HepG2 (cell line): Measurements from ENCODE around the gene MXD1. TPM values are rescaled to one million over a fixed set of nuclear protein-coding genes. Genes with fewer than 3 reads are reported as not detected.

Experiments used
- CBX5 ChIP-seq: sonication (generic); formaldehyde crosslinking; IDR thresholded peaks from 2 replicates; pipeline ENCODE4 v1.4.0; 2020; ENCODE audit warnings: missing genetic modification reagents, borderline replicate concordance
- ETV6 ChIP-seq: sonication (generic); formaldehyde crosslinking; conservative IDR thresholded peaks from 2 replicates; pipeline ENCODE4 v1.4.0; 2020; ENCODE audit warnings: missing genetic modification reagents
- HMGXB4 ChIP-seq, 2 experiments: sonication (generic) in 1 of 2; formaldehyde crosslinking in 1 of 2; IDR thresholded peaks; 2 replicates each; pipeline versions ENCODE4 v1.4.0 to v1.6.1; 2018 to 2020; ENCODE audit warnings: missing genetic modification reagents in 2 of 2, borderline replicate concordance in 1 of 2, low read depth in 1 of 2, mild to moderate bottlenecking in 1 of 2, missing biosample characterization in 1 of 2
- HNF4G ChIP-seq, 2 experiments: sonication (generic) in 1 of 2; formaldehyde crosslinking in 1 of 2; IDR thresholded peaks; 2 replicates each; pipeline versions ENCODE4 v1.4.0 to v1.6.1; 2011 to 2020; ENCODE audit warnings: borderline replicate concordance in 2 of 2, low read depth in 2 of 2, mild to moderate bottlenecking in 2 of 2, low read length in 1 of 2, missing genetic modification reagents in 1 of 2, moderate library complexity in 1 of 2
- HNRNPLL ChIP-seq: fragments of 200-400 bp; formaldehyde crosslinking; IDR thresholded peaks from 2 replicates; pipeline ENCODE4 v1.6.1; 2017; ENCODE audit warnings: mild to moderate bottlenecking, low read depth, low read length; ENCODE audit not compliant: poor library complexity, severe bottlenecking
- NCOR1 ChIP-seq: fragments of 200-600 bp; sonication (generic); IDR thresholded peaks from 2 replicates; pipeline ENCODE4 v1.7.0; 2017; ENCODE audit warnings: antibody characterized with exemption, low read length, borderline replicate concordance
- NPAS2 ChIP-seq: sonication (generic); formaldehyde crosslinking; IDR thresholded peaks from 2 replicates; pipeline ENCODE4 v1.8.0; 2022; ENCODE audit warnings: mild to moderate bottlenecking, missing genetic modification reagents, borderline replicate concordance
- RXRA ChIP-seq: sonication (generic); formaldehyde crosslinking; IDR thresholded peaks from 2 replicates; pipeline ENCODE4 v1.5.1; 2020; ENCODE audit warnings: missing genetic modification reagents
- SPEN ChIP-seq: sonication (generic); formaldehyde crosslinking; IDR thresholded peaks from 2 replicates; pipeline ENCODE4 v1.5.1; 2020; ENCODE audit warnings: low read depth, mild to moderate bottlenecking, missing genetic modification reagents
- ZBTB33 ChIP-seq: sonication (generic); formaldehyde crosslinking; IDR thresholded peaks from 2 replicates; pipeline ENCODE4 v1.4.0; 2020; ENCODE audit warnings: missing genetic modification reagents
- ZBTB38 ChIP-seq: sonication (generic); formaldehyde crosslinking; IDR thresholded peaks from 2 replicates; pipeline ENCODE4 v1.5.1; 2020; ENCODE audit warnings: mild to moderate bottlenecking, missing genetic modification reagents
- ZBTB42 ChIP-seq: sonication (generic); formaldehyde crosslinking; IDR thresholded peaks from 2 replicates; pipeline ENCODE4 v1.5.0; 2020; ENCODE audit warnings: mild to moderate bottlenecking, missing genetic modification reagents
- ZFY ChIP-seq: sonication (generic); formaldehyde crosslinking; IDR thresholded peaks from 2 replicates; pipeline ENCODE4 v1.4.0; 2020; ENCODE audit warnings: missing genetic modification reagents
- ZKSCAN1 ChIP-seq: fragments of 150-350 bp; IDR thresholded peaks from 2 replicates; pipeline ENCODE4 v1.6.1; 2014; ENCODE audit warnings: low read length
- ZNF234 ChIP-seq: sonication (generic); formaldehyde crosslinking; conservative IDR thresholded peaks from 2 replicates; pipeline ENCODE4 v1.5.1; 2020; ENCODE audit warnings: mild to moderate bottlenecking, missing genetic modification reagents
- ZNF281 ChIP-seq: sonication (generic); formaldehyde crosslinking; IDR thresholded peaks from 2 replicates; pipeline ENCODE4 v1.4.0; 2020; ENCODE audit warnings: missing genetic modification reagents, borderline replicate concordance
- ZNF354B ChIP-seq: sonication (generic); formaldehyde crosslinking; IDR thresholded peaks from 2 replicates; pipeline ENCODE4 v1.8.0; 2022; ENCODE audit warnings: mild to moderate bottlenecking, missing genetic modification reagents
- ZNF362 ChIP-seq: sonication (generic); formaldehyde crosslinking; IDR thresholded peaks from 2 replicates; pipeline ENCODE4 v1.4.0; 2020; ENCODE audit warnings: missing genetic modification reagents, mild to moderate bottlenecking, borderline replicate concordance
- ZSCAN21 ChIP-seq: sonication (generic); formaldehyde crosslinking; IDR thresholded peaks from 2 replicates; pipeline ENCODE4 v1.8.0; 2022; ENCODE audit warnings: mild to moderate bottlenecking, missing genetic modification reagents, moderate library complexity, borderline replicate concordance
- polyA plus RNA-seq, 8 experiments: library from polyadenylated mRNA; depleted of rRNA in 3 of 8; stranded (reverse) in 7 of 8; unstranded in 1 of 8; fragments of >200 nt; fragmentation: Illumina TruSeq in 4 of 8; extraction: Trizol in 4 of 8; gene quantifications; 2 replicates each; pipeline versions ENCODE4 v1.2.1 to v1.2.3, GENCODE V29; 2011 to 2016; ENCODE audit warnings: low read depth in 4 of 8, missing spikeins in 1 of 8, mixed read lengths in 1 of 8; ENCODE audit not compliant: insufficient read depth in 1 of 8
- total RNA-seq, 5 experiments: library from RNA; depleted of rRNA; stranded (reverse); fragments of >200 nt; fragmentation: Illumina TruSeq; extraction: Trizol; gene quantifications; 2 replicates each; pipeline ENCODE4 v1.2.3, GENCODE V29; 2016; ENCODE audit warnings: low read depth in 1 of 5

Gene MXD1
- total and polyA plus RNA-seq, 2 of the 13 experiments (the other 11 are each of a cell fraction or from before 2014, with no cell fraction given), result 6.4 to 14.9 TPM

GRCh38 chr2:69939722-69940121 lies 24.8 kb downstream of the MXD1 start (continued):
- TF ChIP-seq ZBTB42 (CRISPR knock-in tag), result no peak
- TF ChIP-seq ZKSCAN1, result no peak
- TF ChIP-seq ZBTB38 (CRISPR knock-in tag), result peak; percentile 96
- peak; percentile 29 for TF ChIP-seq HNRNPLL
- 0 out of 2 replicates have a peak, but pooled peaks have one; percentile 22 for TF ChIP-seq ZNF362 (CRISPR knock-in tag)
- no peak for TF ChIP-seq ETV6
- TF ChIP-seq HNF4G (IDR thresholded peaks at IDR 0.05; ENCODE audit: borderline replicate concordance, low read depth, low read length), result peak; percentile 49
- TF ChIP-seq HNF4G (CRISPR knock-in tag; IDR thresholded peaks at IDR 0.05; ENCODE audit: borderline replicate concordance, low read depth), result no peak
- TF ChIP-seq ZSCAN21, result no peak
- TF ChIP-seq NPAS2 (CRISPR knock-in tag), result no peak
- peak; percentile 67 for TF ChIP-seq NCOR1
- 0 out of 2 replicates have a peak, but pooled peaks have one; percentile 30 for TF ChIP-seq CBX5 (CRISPR knock-in tag)
- TF ChIP-seq HMGXB4 (CRISPR knock-in tag; IDR thresholded peaks at IDR 0.05; ENCODE audit: borderline replicate concordance in 1 of 2, low read depth in 1 of 2), result no peak
- TF ChIP-seq ZNF354B, result no peak
- no peak for TF ChIP-seq ZFY (CRISPR knock-in tag)
- TF ChIP-seq ZNF234 (CRISPR knock-in tag), result no peak
- TF ChIP-seq ZBTB33 (CRISPR knock-in tag), result peak; percentile 74
- TF ChIP-seq SPEN, result peak; percentile 33; the same call in 1 of the 2 replicates
- TF ChIP-seq ZNF281 (CRISPR knock-in tag), result 0 out of 2 replicates have a peak, but pooled peaks have one; percentile 9
- 0 out of 2 replicates have a peak, but pooled peaks have one; percentile 29 for TF ChIP-seq RXRA (CRISPR knock-in tag)
